ENCODE measurements around the gene SEC61A1. TPM values are rescaled to one million over a fixed set of nuclear protein-coding genes. Genes with fewer than 3 reads are reported as not detected.

SEC61A1 gene
- total RNA-seq, 1 donor, result 383 TPM

DNA sequence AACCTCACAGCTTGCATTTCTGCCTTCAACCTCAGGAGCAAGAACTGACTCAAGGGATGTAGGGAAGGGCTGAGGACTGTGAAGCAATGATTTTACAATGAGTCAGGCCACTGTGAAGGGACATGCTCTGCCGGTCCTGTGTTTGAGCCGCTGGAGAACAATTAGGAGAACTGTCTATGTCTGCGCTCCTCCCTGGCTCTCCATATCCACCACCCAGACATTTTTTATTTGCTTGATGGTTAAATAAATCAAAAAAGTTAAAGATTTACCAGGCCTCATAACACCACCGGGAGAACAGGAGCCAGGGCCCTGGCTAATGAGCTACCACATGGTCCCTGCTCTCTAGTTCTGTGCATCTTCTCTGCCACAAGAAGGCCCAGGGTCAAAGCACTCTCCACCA lies 29.6 kb downstream of the SEC61A1 start:
- DNase-seq (ENCODE audit: low read depth), result no peak
- H3K4me3 ChIP-seq (ENCODE audit: low read depth, low read length), result no peak overlapping the region
- TF ChIP-seq, protein P1, sequence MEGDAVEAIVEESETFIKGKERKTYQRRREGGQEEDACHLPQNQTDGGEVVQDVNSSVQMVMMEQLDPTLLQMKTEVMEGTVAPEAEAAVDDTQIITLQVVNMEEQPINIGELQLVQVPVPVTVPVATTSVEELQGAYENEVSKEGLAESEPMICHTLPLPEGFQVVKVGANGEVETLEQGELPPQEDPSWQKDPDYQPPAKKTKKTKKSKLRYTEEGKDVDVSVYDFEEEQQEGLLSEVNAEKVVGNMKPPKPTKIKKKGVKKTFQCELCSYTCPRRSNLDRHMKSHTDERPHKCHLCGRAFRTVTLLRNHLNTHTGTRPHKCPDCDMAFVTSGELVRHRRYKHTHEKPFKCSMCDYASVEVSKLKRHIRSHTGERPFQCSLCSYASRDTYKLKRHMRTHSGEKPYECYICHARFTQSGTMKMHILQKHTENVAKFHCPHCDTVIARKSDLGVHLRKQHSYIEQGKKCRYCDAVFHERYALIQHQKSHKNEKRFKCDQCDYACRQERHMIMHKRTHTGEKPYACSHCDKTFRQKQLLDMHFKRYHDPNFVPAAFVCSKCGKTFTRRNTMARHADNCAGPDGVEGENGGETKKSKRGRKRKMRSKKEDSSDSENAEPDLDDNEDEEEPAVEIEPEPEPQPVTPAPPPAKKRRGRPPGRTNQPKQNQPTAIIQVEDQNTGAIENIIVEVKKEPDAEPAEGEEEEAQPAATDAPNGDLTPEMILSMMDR (IDR thresholded peaks at IDR 0.05; ENCODE audit: insufficient read depth, low read depth, low read length), result no peak

DNA sequence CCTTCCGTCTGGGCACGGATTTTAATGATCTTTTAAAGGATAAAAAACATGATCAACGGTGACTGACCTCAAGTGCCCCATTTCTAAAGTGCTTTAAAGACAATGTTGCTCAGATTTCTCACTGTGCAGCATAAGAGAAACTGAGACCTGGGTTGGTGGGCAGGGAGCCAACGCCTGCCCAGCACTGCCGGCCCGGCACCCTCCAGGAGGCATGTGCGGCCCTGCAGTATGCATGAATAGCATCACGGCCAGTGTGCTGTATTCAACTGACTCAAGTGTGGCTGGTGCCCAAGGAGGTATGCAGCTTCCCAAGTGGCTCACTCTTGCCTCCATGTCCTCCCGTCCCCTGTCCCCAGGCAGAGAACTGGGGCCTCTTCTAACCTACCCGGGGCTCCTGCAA lies 30.3 kb downstream of the SEC61A1 start:
- DNase-seq (ENCODE audit: low read depth), result no peak
- no peak overlapping the region for H3K4me3 ChIP-seq (ENCODE audit: low read depth, low read length)
- TF ChIP-seq, protein P1 (IDR thresholded peaks at IDR 0.05; ENCODE audit: insufficient read depth, low read depth, low read length), result no peak

- H3K4me3 ChIP-seq (ENCODE audit: low read depth, low read length), result no peak overlapping the region
- DNase-seq (ENCODE audit: low read depth), result no peak
- TF ChIP-seq, protein P1 (IDR thresholded peaks at IDR 0.05; ENCODE audit: insufficient read depth, low read depth, low read length), result no peak
Measured at GRCh38 chr3:128083396-128083795, 31.2 kb downstream of the SEC61A1 start.

- no peak overlapping the region for H3K4me3 ChIP-seq (ENCODE audit: low read depth, low read length)
- peak; percentile 80 for DNase-seq (ENCODE audit: low read depth)
- TF ChIP-seq, protein P1 (IDR thresholded peaks at IDR 0.05; ENCODE audit: insufficient read depth, low read depth, low read length), result no peak
Measured at GRCh38 chr3:128083980-128084674, 31.9 kb downstream of the SEC61A1 start.

DNA sequence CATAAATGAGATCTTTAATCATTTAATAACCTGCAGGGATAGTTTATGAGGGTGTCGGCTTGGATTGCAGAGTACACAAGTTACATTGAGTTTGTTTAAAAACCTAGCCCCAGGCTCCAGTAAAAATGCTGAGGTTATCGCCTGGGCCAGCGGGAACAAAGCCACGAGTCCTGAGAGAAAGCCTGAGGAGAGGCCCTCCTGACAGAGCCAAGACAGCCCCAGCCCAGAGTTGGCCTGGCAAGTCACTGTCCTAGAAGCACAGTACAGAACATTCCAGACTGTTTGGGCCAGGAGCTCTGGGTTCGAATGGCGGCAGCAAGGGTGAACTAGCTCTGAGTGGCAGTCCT lies 32.4 kb downstream of the SEC61A1 start:
- peak; percentile 66 for DNase-seq (ENCODE audit: low read depth)
- TF ChIP-seq, protein P1 (IDR thresholded peaks at IDR 0.05; ENCODE audit: insufficient read depth, low read depth, low read length), result no peak
- H3K4me3 ChIP-seq (ENCODE audit: low read depth, low read length), result no peak overlapping the region

DNA sequence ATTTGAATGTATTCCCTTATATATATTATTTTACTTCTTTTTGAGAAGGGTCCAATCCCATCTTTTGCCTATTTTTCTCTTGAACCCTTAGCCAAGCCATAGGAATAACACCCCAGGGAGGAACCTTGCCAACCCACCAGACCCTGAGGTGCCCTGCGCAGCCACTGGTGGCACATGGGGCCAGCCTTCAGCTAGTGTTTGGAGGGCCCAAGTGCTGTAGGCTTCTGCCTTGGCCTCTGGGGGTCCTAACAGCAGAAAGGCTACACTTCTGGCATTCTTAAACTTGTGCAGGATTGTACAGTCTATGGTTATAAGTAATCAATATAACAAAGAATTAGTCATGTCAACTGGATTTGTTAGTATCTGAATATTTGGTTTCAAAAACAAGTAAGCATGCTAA lies 36.9 kb downstream of the SEC61A1 start:
- no peak overlapping the region for H3K4me3 ChIP-seq (ENCODE audit: low read depth, low read length)
- no peak for DNase-seq (ENCODE audit: low read depth)
- TF ChIP-seq, protein P1 (IDR thresholded peaks at IDR 0.05; ENCODE audit: insufficient read depth, low read depth, low read length), result no peak

- H3K4me3 ChIP-seq (ENCODE audit: low read depth, low read length), result no peak overlapping the region
- TF ChIP-seq, protein P1 (IDR thresholded peaks at IDR 0.05; ENCODE audit: insufficient read depth, low read depth, low read length), result no peak
- DNase-seq (ENCODE audit: low read depth), result no peak
Measured at GRCh38 chr3:128091586-128091985, 39.3 kb downstream of the SEC61A1 start.

Measured in fibroblast of villous mesenchyme (primary cell).